ENCODE data around the gene RASSF1. TPM values are rescaled to one million over a fixed set of nuclear protein-coding genes. Genes with fewer than 3 reads are reported as not detected.

Gene RASSF1
- total and polyA plus RNA-seq, 2 of the 8 experiments (the other 6 are each of a cell fraction or from before 2014, with no cell fraction given), result 10.3 to 15.7 TPM

- no peak for TF ChIP-seq TEAD4 (IDR thresholded peaks at IDR 0.05; ENCODE audit: low read depth, low read length)
- TF ChIP-seq ATF3 (IDR thresholded peaks at IDR 0.05; ENCODE audit: insufficient read depth, low read depth, low read length), result no peak
Observed at GRCh38 chr3:50321336-50322114, 19.1 kb downstream of the RASSF1 start (continued).

Data from H1 (cell line).